SJSA1 (cell line): ENCODE data around the gene MAS1. TPM values are rescaled to one million over a fixed set of nuclear protein-coding genes. Genes with fewer than 3 reads are reported as not detected.
A peak's percentile ranks its signal among the peaks of the same experiment; 100 is the strongest.

Experiments
- DNase-seq, 2 experiments: peaks; one replicate each; pipeline ENCODE4 v3.0.0-alpha.2; 2015 to 2020; ENCODE audit warnings: low spot score in 2 of 2, low read depth in 1 of 2
- H3K27ac ChIP-seq: fragments of 250-450 bp; sonication (Bioruptor Pico); 2 replicates; pipeline ENCODE4 v1.5.1; 2020; ENCODE audit warnings: mild to moderate bottlenecking, moderate library complexity
- H3K27me3 ChIP-seq: fragments of 250-450 bp; sonication (Bioruptor Pico); replicated peaks from 2 replicates; pipeline ENCODE4 v1.5.1; 2020; ENCODE audit warnings: mild to moderate bottlenecking, moderate library complexity
- H3K36me3 ChIP-seq: fragments of 250-450 bp; sonication (Bioruptor Pico); 2 replicates; pipeline ENCODE4 v1.5.1; 2020; ENCODE audit warnings: mild to moderate bottlenecking
- H3K4me1 ChIP-seq: fragments of 250-450 bp; sonication (Bioruptor Pico); replicated peaks from 2 replicates; pipeline ENCODE4 v1.6.1; 2021; ENCODE audit warnings: mild to moderate bottlenecking
- H3K4me3 ChIP-seq: fragments of 250-450 bp; sonication (Bioruptor Pico); 2 replicates; pipeline ENCODE4 v1.5.1; 2020; ENCODE audit warnings: mild to moderate bottlenecking
- H3K9me3 ChIP-seq: fragments of 250-450 bp; sonication (Bioruptor Pico); replicated peaks from 2 replicates; pipeline ENCODE4 v1.5.1; 2020; ENCODE audit warnings: mild to moderate bottlenecking
- total RNA-seq: library from RNA; depleted of rRNA; stranded (reverse); fragments of >200 nt; shearing (Covaris generic); gene quantifications from 2 replicates; pipeline ENCODE4 v1.2.3, GENCODE V29; 2014

MAS1 gene
- total RNA-seq, 1 experiment from 2014 or later: not detected

DNA sequence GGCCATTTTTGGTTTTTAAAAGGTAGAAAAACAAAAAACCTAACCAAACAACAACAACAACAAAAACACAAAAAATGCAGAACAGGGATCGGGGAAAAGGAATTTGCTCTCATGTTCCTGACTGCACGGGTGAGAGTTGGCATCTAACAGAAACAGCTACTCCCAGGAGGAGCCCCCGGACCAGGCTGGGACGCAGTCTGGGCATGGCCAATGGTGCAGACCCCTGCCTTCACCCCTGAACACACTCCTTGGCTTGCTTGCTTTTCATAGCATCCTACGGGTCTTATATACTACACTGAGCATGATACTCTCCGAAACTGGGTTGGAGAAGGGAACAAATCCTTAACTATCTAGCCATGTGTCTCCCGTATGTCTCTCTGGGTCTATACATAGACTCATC, 587 bp upstream of the MAS1 start:
- H3K9me3 ChIP-seq: no peaks in the 10 kb centered on the region

DNA sequence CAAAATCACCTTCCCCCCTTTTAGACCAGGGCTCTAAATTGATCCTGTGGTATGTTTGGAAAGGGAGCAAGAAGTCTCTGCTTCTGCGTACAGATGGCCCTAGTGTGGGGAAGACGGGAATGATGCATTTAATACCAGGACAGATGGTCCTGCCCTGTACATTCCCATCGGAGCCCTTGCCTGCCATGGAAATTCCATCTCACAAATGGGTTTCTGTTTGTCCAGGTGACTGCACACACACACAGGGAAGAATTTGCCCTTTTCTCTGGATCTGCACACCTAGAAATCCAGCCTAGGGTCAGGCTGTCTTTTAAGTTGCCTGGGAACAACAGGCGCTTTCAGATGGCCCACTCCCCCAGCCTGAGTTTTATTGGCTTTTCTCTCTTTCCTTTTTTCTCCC, 1.3 kb downstream of the MAS1 start:
- no peaks in the 10 kb centered on the region for H3K36me3 ChIP-seq
- H3K27me3 ChIP-seq: peaks cover 18% of the 10 kb centered on the region
- DNase-seq: no peak
- no peaks in the 10 kb centered on the region for H3K9me3 ChIP-seq
- no peak overlapping the region for H3K27ac ChIP-seq
- no peaks in the 10 kb centered on the region for H3K4me1 ChIP-seq
- no peak overlapping the region for H3K4me3 ChIP-seq

More for the DNA sequence above, 587 bp upstream of the MAS1 start:
- no peak overlapping the region for H3K27ac ChIP-seq
- no peaks in the 10 kb centered on the region for H3K4me1 ChIP-seq
- no peaks in the 10 kb centered on the region for H3K36me3 ChIP-seq
- H3K4me3 ChIP-seq: no peak overlapping the region
- no peak for DNase-seq
- peaks cover 18% of the 10 kb centered on the region for H3K27me3 ChIP-seq

DNA sequence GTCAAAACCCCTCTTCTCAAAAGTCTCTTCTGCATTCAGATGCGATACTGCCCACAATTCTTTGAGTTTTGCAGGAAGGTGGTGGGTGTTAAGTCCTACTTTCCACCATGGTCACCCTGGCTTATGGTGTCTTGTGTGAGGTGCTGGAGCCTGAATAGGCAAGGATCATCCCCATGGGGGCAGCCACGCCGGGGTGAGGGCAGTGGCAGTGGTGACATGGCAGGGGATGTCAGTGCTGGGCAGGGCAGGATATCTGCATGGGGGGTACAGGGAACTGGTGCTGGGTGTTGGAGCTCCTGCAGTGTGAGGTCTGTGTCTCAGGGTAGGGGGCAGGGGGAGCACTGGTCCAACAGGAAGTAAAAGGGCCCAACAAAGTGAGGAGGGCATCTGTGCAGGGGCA, 2.3 kb downstream of the MAS1 start:
- no peaks in the 10 kb centered on the region for H3K9me3 ChIP-seq
- no peaks in the 10 kb centered on the region for H3K36me3 ChIP-seq
- peaks cover 15% of the 10 kb centered on the region for H3K27me3 ChIP-seq
- no peak overlapping the region for H3K4me3 ChIP-seq
- H3K4me1 ChIP-seq: no peaks in the 10 kb centered on the region
- no peak for DNase-seq
- no peak overlapping the region for H3K27ac ChIP-seq

DNA sequence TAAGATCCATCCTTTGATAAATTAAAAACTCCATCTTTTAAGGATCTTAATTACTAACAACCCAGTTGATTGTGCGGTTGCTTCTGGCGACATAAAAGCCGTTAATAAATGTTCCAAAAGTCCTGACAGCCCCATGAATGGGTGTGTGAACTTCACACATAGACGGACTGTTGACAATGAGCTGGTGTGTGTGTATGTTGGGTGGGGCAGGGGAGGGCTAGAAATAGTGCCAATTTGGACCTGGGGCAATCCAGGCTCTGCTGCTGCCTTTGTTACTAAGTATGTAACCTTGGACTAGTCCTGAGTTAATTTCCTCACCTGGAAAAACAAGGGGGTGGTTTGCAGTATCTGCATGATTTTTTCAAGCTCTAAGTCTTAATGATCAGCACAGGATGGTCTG, 4.2 kb downstream of the MAS1 start:
- no peak for DNase-seq
- no peak overlapping the region for H3K4me3 ChIP-seq
- no peaks in the 10 kb centered on the region for H3K36me3 ChIP-seq
- H3K9me3 ChIP-seq: no peaks in the 10 kb centered on the region
- peaks cover 11% of the 10 kb centered on the region for H3K27me3 ChIP-seq
- no peak overlapping the region for H3K27ac ChIP-seq
- H3K4me1 ChIP-seq: peaks cover 12% of the 10 kb centered on the region

DNA sequence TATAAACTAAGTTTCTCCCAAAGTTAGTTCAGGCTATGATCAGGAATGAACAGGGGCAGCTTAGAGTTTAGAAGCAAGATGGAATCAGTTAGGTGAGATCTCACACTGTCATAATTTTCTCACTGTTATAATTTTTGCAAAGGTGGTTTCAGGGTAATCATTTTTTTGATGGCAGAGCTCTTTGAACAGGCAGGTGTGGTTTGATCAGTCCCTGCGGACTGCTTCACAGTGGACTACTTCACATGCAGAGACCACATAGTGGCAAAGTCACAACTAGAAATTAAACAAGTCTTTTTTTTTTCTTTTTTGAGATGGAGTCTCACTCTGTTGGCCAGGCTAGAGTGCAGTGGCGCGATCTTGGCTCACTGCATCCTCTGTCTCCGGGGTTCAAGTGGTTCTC, 6.8 kb downstream of the MAS1 start:
- Histone ChIP-seq H3K27me3 (no peaks in the 10 kb centered on the region), H3K27ac (no peak overlapping the region)
- no peak for DNase-seq

DNA sequence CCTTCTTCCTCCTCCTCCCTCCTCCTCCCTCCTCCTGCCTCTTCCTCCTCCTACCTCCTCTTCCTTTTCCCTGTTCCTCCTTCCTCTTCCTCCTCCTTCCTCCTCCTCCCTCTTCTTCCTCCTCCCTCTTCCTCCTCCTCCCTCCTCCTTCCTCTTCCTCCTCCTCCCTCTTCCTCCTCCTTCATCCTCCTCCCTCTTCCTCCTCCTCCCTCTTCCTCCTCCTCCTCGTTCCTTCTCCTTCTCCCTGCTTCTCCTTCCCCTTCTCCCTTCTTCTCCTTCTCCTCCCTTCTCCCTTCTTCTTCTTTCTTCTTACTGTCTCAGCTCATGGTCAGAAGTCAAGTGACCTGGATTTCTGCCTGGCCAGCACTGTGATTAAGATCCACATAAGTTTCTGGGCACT, 7.7 kb downstream of the MAS1 start:
- H3K27ac ChIP-seq: no peak overlapping the region
- DNase-seq: no peak

More for the DNA sequence above, 6.8 kb downstream of the MAS1 start:
- Histone ChIP-seq H3K4me1 (peaks cover 22% of the 10 kb centered on the region), H3K9me3 (no peaks in the 10 kb centered on the region), H3K4me3 (no peak overlapping the region), H3K36me3 (no peaks in the 10 kb centered on the region)

DNA sequence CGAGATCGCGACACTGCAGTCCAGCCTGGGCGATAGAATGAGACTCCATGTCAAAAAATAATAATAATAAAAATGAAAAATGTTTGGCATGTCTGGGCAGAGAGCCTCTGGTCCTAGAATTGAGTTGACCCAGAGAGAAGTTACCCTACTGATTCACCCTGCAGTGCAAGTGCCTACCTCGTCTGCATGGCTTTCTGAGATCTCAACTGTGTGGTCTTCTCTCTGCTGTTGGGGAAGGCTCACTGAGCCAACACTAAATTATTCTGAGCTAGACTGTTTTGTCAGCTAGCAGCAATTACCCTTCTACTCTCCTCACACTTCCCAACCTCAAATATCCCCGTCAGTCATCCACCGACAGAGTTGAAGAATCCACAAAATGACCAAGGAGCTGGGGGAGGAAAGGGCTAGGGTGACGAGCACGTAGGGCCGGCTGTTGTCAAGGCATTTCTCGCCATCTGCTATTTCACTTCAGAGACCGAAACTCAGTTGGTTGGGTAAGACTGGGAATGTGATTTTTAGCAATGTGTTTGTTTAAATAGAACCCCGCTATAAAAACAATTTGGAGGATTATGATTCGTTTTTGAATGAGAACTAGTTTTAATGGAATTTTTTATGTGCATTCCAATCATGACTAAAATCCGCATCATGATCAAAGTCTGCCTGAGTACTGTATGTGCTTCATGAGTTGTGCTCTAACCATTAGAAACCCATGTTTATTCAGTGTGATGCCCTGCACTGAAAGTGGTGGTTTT, 9.4 kb downstream of the MAS1 start:
- H3K27ac ChIP-seq: peak overlapping the region; percentile 66
- H3K4me3 ChIP-seq: no peak overlapping the region
- H3K4me1 ChIP-seq: peaks cover 22% of the 10 kb centered on the region
- H3K27me3 ChIP-seq: no peaks in the 10 kb centered on the region
- peak; percentile 77 to 91 for DNase-seq
- no peaks in the 10 kb centered on the region for H3K36me3 ChIP-seq
- no peaks in the 10 kb centered on the region for H3K9me3 ChIP-seq

More for the DNA sequence above, 7.7 kb downstream of the MAS1 start:
- Histone ChIP-seq H3K36me3 (no peaks in the 10 kb centered on the region), H3K9me3 (no peaks in the 10 kb centered on the region), H3K4me1 (peaks cover 22% of the 10 kb centered on the region), H3K27me3 (no peaks in the 10 kb centered on the region), H3K4me3 (no peak overlapping the region)

DNA sequence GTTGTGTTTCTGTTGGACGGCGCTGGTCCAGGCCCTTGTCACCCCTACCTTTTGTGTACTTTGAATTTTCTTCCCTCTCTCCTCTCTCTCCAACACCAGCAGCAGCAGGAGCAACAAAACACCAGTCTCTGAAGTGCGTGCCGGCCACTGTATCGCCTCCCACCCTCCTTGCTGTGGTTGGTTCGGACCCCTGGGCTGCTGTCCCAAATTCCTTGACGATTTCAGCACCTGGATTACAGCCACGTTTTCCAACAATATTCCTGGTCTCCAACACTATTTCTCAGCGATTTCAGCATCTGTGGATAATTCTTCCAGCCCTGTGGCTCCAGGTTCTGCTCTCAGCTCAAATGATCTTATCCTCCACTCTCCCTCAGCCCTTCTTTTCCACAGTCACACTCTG, 11.8 kb downstream of the MAS1 start:
- Histone ChIP-seq H3K4me1 (peaks cover 22% of the 10 kb centered on the region), H3K36me3 (no peaks in the 10 kb centered on the region), H3K9me3 (no peaks in the 10 kb centered on the region), H3K27me3 (no peaks in the 10 kb centered on the region), H3K4me3 (no peak overlapping the region), H3K27ac (no peak overlapping the region)
- no peak for DNase-seq

DNA sequence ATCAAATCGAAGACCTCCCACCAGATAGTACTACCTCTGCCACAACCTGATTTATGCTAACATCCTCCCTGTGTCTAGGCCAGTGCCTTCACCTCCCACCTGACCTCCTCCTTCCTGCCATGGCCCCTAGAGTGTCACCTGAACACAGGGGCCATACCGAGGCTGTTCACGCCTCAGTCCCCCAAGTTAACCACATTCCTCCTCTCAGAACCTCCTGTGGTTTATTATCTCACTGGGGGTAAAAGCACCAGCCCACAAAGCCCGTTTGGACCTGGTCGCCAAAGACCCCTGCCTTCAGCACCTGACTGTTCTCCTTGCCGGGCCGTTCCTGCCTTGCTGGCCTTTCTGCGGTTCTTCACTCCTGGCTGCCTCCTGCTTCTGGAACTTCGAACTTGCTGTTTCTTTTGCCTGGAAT, 13.7 kb downstream of the MAS1 start:
- H3K4me3 ChIP-seq: no peak overlapping the region
- no peaks in the 10 kb centered on the region for H3K36me3 ChIP-seq
- no peak for DNase-seq
- H3K27ac ChIP-seq: no peak overlapping the region
- peaks cover 14% of the 10 kb centered on the region for H3K4me1 ChIP-seq
- H3K9me3 ChIP-seq: no peaks in the 10 kb centered on the region
- H3K27me3 ChIP-seq: 0 out of 2 replicates have a peak, but pooled peaks cover under 1% of the 10 kb centered on the region

DNA sequence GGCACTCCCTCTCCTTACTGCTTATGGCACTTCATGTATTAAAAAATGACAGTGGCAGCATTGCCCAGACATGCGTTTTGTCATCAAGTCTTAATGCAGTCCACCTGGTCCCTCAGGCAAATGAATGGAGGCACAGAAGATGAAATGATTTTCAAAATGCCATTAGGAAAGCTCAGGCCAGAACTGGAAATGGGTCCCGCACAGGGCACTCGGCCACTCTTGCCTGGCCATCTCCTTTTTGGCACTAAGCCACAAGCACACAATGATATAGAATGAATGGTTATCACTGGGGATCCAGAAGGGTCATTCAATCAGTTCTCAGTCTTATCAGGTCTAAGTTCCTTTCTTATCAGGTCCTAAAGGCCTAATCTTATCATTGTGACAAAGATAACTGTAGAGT, 15.6 kb downstream of the MAS1 start:
- no peaks in the 10 kb centered on the region for H3K36me3 ChIP-seq
- 0 out of 2 replicates have a peak, but pooled peaks cover 6% of the 10 kb centered on the region for H3K27me3 ChIP-seq
- no peak overlapping the region for H3K4me3 ChIP-seq
- no peaks in the 10 kb centered on the region for H3K9me3 ChIP-seq
- H3K4me1 ChIP-seq: no peaks in the 10 kb centered on the region
- DNase-seq: no peak
- no peak overlapping the region for H3K27ac ChIP-seq

DNA sequence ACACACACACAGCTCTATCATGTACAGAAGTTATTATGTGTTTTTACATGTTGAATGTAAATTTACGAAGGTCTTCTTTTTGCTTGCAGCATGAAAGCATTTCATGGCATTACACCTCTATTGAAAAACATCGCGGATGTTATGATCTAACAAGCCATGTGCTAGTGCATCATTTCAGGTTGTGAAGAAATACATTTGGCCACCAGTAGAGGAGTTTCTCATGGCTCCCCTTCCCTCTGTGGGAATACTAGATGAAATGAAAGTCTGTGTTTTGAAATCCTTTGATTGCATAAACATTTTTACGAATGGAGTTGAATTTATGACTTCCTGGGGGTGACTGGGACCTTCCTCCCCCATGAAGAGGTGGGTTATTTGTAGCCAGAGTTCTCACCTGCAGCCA, 17.7 kb downstream of the MAS1 start:
- Histone ChIP-seq H3K27me3 (0 out of 2 replicates have a peak, but pooled peaks cover 6% of the 10 kb centered on the region), H3K9me3 (no peaks in the 10 kb centered on the region), H3K4me3 (no peak overlapping the region), H3K4me1 (no peaks in the 10 kb centered on the region), H3K36me3 (no peaks in the 10 kb centered on the region), H3K27ac (no peak overlapping the region)
- DNase-seq: no peak

DNA sequence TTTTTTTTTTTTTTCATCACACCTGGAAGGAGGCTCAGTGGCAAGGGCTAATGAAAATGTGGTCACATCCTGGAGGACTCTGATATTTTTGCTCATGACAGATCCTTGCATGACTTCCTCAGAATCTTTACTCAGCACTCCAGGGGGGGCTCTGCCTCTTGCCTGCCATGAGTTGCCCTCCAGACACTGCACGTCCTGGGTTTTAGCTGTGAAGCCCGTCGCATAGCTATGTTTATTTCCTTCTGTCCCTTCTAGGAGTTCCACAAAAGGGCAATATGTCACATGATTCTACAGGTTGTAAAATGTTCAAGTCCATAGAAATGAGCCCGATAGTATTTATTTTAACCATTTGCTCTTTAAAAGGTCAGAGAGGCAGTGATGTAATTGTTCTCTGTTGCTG, 18.2 kb downstream of the MAS1 start:
- H3K4me3 ChIP-seq: no peak overlapping the region
- 0 out of 2 replicates have a peak, but pooled peaks cover 6% of the 10 kb centered on the region for H3K27me3 ChIP-seq
- no peaks in the 10 kb centered on the region for H3K9me3 ChIP-seq
- H3K36me3 ChIP-seq: no peaks in the 10 kb centered on the region
- DNase-seq: no peak
- H3K27ac ChIP-seq: no peak overlapping the region
- H3K4me1 ChIP-seq: no peaks in the 10 kb centered on the region

DNA sequence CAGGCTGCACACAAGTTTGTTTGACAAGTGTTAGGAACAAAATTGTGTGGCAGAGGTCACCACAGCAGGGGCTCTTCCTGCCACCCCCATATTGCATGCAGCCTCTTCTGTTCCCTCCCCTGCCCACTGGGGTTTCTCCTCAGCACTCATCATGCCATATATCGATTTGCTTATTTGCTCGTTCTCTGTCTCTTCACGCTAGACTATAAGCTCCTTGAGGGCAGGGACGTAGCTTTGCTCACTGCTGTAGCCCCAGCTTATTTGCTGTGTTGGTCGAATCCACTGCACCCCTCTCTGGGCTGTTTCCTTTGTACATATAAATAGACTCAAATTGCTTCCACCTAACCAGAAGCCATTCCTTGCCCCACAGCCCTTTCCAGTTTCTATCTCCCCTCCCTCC, 19.6 kb downstream of the MAS1 start:
- Histone ChIP-seq H3K27ac (no peak overlapping the region), H3K4me3 (no peak overlapping the region), H3K4me1 (no peaks in the 10 kb centered on the region), H3K27me3 (0 out of 2 replicates have a peak, but pooled peaks cover 6% of the 10 kb centered on the region), H3K9me3 (no peaks in the 10 kb centered on the region), H3K36me3 (no peaks in the 10 kb centered on the region)
- DNase-seq: no peak

DNA sequence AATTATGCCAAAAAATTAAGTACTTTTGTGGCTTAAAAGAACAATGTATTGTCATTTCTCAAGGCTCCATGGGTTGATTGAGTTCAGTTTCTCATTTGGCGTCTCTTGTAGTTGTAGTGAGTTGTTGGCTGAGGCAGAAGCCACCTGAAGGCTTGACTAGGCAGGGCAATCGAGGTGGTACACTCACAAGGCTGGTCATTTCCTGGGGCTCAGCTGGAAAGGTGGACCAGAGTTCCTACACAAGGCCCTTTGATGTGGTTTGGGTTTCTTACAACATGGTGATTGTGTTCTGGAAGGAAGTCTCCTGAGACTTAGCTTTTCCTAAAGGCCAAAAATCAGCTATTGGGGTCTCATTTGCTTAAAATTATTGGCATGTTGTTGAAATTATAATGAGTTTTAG, 22.6 kb downstream of the MAS1 start:
- Histone ChIP-seq H3K27ac (no peak overlapping the region), H3K36me3 (no peaks in the 10 kb centered on the region), H3K4me3 (no peak overlapping the region), H3K27me3 (0 out of 2 replicates have a peak, but pooled peaks cover 6% of the 10 kb centered on the region), H3K9me3 (no peaks in the 10 kb centered on the region), H3K4me1 (no peaks in the 10 kb centered on the region)
- no peak for DNase-seq
